SK-N-SH treated with all-trans-retinoic acid at 6 μM for 48 hours (cell line): Measurements from ENCODE around the gene SIX3.

Source experiments
- ATAC-seq: fragments of 200-7000 bp; cut with Tn5 transposase; 3 replicates; pipeline ENCODE4 v1.9.1; 2020; ENCODE audit warnings: mild to moderate bottlenecking, moderate library complexity
- ARNTL ChIP-seq: fragments of 450-650 bp; formaldehyde crosslinking; IDR thresholded peaks from 2 replicates; pipeline ENCODE4 v1.5.0; 2020; ENCODE audit warnings: low read depth, mild to moderate bottlenecking, moderate library complexity, borderline replicate concordance
- BACH2 ChIP-seq: fragments of 250-450 bp; sonication (Bioruptor Pico); IDR thresholded peaks from 2 replicates; pipeline ENCODE4 v1.9.0; 2021; ENCODE audit warnings: mild to moderate bottlenecking, borderline replicate concordance
- CSDC2 ChIP-seq: fragments of 250-450 bp; sonication (Bioruptor Pico); IDR thresholded peaks from 2 replicates; pipeline ENCODE4 v1.5.0; 2020; ENCODE audit warnings: mild to moderate bottlenecking, moderate library complexity
- ESRRG ChIP-seq: fragments of 250-450 bp; sonication (Bioruptor Pico); IDR thresholded peaks from 2 replicates; pipeline ENCODE4 v1.6.1; 2021; ENCODE audit warnings: mild to moderate bottlenecking
- GLIS3 ChIP-seq: fragments of 250-450 bp; sonication (Bioruptor Pico); IDR thresholded peaks from 2 replicates; pipeline ENCODE4 v1.5.0; 2020; ENCODE audit warnings: mild to moderate bottlenecking, moderate library complexity
- ISL1 ChIP-seq: fragments of 250-450 bp; sonication (Bioruptor Pico); IDR thresholded peaks from 2 replicates; pipeline ENCODE4 v2.1.2; 2022; ENCODE audit warnings: mild to moderate bottlenecking, moderate library complexity
- PPARA ChIP-seq: fragments of 250-450 bp; sonication (Bioruptor Pico); IDR thresholded peaks from 2 replicates; pipeline ENCODE4 v1.5.0; 2020; ENCODE audit warnings: mild to moderate bottlenecking, borderline replicate concordance
- RARB ChIP-seq: fragments of 250-450 bp; sonication (Bioruptor Pico); IDR thresholded peaks from 2 replicates; pipeline ENCODE4 v1.8.0; 2021; ENCODE audit warnings: mild to moderate bottlenecking, moderate library complexity
- SNAI2 ChIP-seq: fragments of 250-450 bp; sonication (Bioruptor Pico); IDR thresholded peaks from 2 replicates; pipeline ENCODE4 v1.5.0; 2020; ENCODE audit warnings: mild to moderate bottlenecking, moderate library complexity
- TCF4 ChIP-seq: fragments of 250-450 bp; sonication (Bioruptor Pico); IDR thresholded peaks from 2 replicates; pipeline ENCODE4 v1.8.0; 2021; ENCODE audit warnings: mild to moderate bottlenecking, moderate library complexity, borderline replicate concordance
- TOX ChIP-seq: fragments of 250-450 bp; sonication (Bioruptor Pico); IDR thresholded peaks from 2 replicates; pipeline ENCODE4 v1.8.0; 2021; ENCODE audit warnings: mild to moderate bottlenecking, moderate library complexity, borderline replicate concordance
- ZC3H10 ChIP-seq: fragments of 250-450 bp; sonication (Bioruptor Pico); IDR thresholded peaks from 2 replicates; pipeline ENCODE4 v1.5.1; 2021; ENCODE audit warnings: mild to moderate bottlenecking, moderate library complexity
- ZFP3 ChIP-seq: fragments of 250-450 bp; sonication (Bioruptor Pico); IDR thresholded peaks from 2 replicates; pipeline ENCODE4 v1.5.0; 2020; ENCODE audit warnings: mild to moderate bottlenecking, moderate library complexity
- ZNF565 ChIP-seq: fragments of 450-650 bp; formaldehyde crosslinking; conservative IDR thresholded peaks from 2 replicates; pipeline ENCODE4 v1.5.0; 2020; ENCODE audit warnings: low read depth, mild to moderate bottlenecking, moderate library complexity
- ZNF70 ChIP-seq: fragments of 450-650 bp; formaldehyde crosslinking; IDR thresholded peaks from 2 replicates; pipeline ENCODE4 v1.5.0; 2020; ENCODE audit warnings: mild to moderate bottlenecking, moderate library complexity
- ZNF8 ChIP-seq: fragments of 450-650 bp; formaldehyde crosslinking; IDR thresholded peaks from 2 replicates; pipeline ENCODE4 v1.5.0; 2020; ENCODE audit warnings: mild to moderate bottlenecking, moderate library complexity
- TF ChIP-seq, protein P1 (sequence below): fragments of 250-450 bp; sonication (Bioruptor Pico); IDR thresholded peaks from 2 replicates; pipeline ENCODE4 v1.8.0; 2020; ENCODE audit warnings: mild to moderate bottlenecking, moderate library complexity, borderline replicate concordance
- TF ChIP-seq, protein P2 (sequence below): fragments of 250-450 bp; sonication (Bioruptor Pico); IDR thresholded peaks from 2 replicates; pipeline ENCODE4 v1.5.0; 2020; ENCODE audit warnings: mild to moderate bottlenecking, moderate library complexity
- TF ChIP-seq, protein P3 (sequence below): fragments of 250-450 bp; sonication (Bioruptor Pico); IDR thresholded peaks from 2 replicates; pipeline ENCODE4 v1.8.0; 2021; ENCODE audit warnings: low read depth, mild to moderate bottlenecking, moderate library complexity, borderline replicate concordance
- TF ChIP-seq, protein P4 (sequence below): fragments of 250-450 bp; sonication (Bioruptor Pico); IDR thresholded peaks from 2 replicates; pipeline ENCODE4 v1.5.1; 2021; ENCODE audit warnings: mild to moderate bottlenecking, moderate library complexity
- TF ChIP-seq, protein P5 (sequence below): fragments of 250-450 bp; sonication (Bioruptor Pico); IDR thresholded peaks from 2 replicates; pipeline ENCODE4 v1.5.1; 2020; ENCODE audit warnings: low read depth, mild to moderate bottlenecking, moderate library complexity

Gene SIX3

DNA sequence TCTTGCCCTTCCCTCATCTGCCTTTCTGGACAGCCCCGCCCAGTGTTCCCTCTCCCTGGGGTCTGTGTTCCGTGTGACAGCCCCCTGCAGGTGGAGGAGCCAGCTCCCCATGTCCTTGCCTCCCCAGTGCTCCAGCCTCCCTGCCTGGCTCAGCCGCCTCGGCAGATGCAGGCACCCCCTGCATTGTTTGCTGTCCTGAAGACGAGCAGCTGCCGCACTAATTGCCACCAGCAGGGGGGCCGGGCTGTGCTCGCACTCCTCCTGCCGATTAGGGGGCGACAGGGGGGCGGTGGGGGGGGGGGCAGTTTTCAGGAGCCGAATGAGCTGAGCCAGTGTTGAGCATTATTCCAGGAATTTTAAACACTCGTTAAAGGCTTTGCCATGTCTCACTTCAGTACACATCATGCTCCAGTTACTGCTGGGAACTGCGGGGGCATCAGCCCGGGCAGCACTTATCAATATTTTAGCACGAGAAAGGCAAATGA, 23.3 kb downstream of the SIX3 start:
- no peak for ATAC-seq
- no peak for TF ChIP-seq SNAI2 (CRISPR knock-in tag)
- TF ChIP-seq ESRRG (CRISPR knock-in tag) = no peak
- TF ChIP-seq BACH2 (CRISPR knock-in tag) = no peak
- TF ChIP-seq ZC3H10 (CRISPR knock-in tag) = no peak
- TF ChIP-seq, all 23 proteins: peak for 0

DNA sequence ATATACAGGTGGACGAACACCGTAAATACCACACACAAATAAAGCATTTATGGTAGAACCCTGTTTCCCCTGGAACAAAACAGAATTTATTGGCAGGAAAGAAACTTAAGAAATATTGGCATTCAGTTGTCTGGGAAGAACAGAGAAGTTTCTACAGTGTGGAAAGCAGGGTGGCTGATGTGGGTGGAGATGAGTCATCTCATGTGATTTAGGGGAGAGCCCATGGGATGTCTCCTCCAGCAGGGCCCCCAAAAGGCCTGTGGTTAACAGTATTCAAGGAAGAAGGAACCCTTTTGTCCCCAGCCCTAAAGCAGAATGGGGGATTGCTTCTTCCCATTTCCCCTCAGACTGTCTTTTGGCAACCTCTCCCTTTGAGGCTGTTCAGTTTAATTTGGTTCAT, 24.2 kb downstream of the SIX3 start:
- ATAC-seq = no peak
- TF ChIP-seq, protein P1, sequence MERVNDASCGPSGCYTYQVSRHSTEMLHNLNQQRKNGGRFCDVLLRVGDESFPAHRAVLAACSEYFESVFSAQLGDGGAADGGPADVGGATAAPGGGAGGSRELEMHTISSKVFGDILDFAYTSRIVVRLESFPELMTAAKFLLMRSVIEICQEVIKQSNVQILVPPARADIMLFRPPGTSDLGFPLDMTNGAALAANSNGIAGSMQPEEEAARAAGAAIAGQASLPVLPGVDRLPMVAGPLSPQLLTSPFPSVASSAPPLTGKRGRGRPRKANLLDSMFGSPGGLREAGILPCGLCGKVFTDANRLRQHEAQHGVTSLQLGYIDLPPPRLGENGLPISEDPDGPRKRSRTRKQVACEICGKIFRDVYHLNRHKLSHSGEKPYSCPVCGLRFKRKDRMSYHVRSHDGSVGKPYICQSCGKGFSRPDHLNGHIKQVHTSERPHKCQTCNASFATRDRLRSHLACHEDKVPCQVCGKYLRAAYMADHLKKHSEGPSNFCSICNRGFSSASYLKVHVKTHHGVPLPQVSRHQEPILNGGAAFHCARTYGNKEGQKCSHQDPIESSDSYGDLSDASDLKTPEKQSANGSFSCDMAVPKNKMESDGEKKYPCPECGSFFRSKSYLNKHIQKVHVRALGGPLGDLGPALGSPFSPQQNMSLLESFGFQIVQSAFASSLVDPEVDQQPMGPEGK = no peak
- TF ChIP-seq TOX (CRISPR knock-in tag) = no peak
- TF ChIP-seq RARB = no peak
- TF ChIP-seq, protein P2, sequence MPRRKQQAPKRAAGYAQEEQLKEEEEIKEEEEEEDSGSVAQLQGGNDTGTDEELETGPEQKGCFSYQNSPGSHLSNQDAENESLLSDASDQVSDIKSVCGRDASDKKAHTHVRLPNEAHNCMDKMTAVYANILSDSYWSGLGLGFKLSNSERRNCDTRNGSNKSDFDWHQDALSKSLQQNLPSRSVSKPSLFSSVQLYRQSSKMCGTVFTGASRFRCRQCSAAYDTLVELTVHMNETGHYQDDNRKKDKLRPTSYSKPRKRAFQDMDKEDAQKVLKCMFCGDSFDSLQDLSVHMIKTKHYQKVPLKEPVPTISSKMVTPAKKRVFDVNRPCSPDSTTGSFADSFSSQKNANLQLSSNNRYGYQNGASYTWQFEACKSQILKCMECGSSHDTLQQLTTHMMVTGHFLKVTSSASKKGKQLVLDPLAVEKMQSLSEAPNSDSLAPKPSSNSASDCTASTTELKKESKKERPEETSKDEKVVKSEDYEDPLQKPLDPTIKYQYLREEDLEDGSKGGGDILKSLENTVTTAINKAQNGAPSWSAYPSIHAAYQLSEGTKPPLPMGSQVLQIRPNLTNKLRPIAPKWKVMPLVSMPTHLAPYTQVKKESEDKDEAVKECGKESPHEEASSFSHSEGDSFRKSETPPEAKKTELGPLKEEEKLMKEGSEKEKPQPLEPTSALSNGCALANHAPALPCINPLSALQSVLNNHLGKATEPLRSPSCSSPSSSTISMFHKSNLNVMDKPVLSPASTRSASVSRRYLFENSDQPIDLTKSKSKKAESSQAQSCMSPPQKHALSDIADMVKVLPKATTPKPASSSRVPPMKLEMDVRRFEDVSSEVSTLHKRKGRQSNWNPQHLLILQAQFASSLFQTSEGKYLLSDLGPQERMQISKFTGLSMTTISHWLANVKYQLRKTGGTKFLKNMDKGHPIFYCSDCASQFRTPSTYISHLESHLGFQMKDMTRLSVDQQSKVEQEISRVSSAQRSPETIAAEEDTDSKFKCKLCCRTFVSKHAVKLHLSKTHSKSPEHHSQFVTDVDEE (CRISPR knock-in tag) = no peak

DNA sequence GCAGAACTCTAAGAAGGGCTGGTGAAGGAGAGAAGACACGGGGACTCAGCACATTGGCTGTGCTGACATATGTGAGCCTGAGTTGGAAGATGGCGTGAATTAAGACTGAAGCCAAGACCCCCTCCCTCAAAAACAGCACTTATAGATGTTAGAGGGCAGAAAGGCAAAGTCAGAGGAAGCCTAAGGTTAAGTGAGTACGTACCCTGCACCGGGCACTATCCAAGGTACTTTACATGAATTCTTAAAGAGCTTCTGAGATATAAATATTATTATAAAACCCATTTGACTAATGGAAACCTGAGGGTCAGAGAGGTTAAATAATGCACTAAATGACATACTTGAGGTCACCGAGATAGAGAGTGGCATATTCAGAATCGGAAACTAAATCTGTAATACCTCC, 25.6 kb downstream of the SIX3 start:
- no peak for ATAC-seq
- TF ChIP-seq CSDC2 = no peak
- no peak for TF ChIP-seq ISL1 (CRISPR knock-in tag)
- TF ChIP-seq, all 23 proteins: peak for 0

DNA sequence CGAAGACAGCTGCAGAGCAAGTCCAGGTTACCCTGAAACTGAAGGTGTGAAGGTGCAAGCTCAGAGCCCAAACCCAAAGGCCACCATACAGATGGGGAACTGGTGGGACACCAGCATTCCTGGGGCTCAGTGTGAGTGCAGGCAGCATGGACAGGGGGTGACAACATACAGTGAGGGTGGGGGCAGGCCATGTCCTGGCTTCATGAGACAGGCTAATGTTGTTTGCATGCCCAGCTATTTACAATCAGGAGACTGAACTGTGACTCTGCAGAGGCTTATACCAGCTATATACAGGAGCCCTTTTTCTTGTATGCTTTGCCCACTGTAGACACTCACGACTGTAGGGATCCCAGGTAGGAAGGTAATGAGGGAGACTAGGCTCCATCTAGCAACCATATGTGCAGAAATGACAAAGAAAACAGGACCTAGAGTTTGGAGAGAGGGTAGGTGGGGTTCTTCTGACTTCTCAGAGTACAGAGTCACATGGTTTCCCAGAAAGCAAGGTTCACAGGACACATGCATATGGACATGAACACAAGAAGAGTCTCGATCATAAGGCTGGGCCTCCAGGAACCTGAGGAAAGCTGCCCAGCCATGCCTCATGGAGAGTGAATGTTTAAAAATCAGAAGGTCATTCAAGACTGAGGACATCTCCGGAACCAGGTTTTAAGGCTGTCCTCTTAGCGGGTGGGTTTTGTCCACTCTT, 26.4 kb downstream of the SIX3 start:
- no peak for ATAC-seq
- TF ChIP-seq GLIS3 (CRISPR knock-in tag) (no peak), ZC3H10 (CRISPR knock-in tag) (no peak), BACH2 (CRISPR knock-in tag) (no peak), SNAI2 (CRISPR knock-in tag) (no peak), TCF4 (CRISPR knock-in tag) (no peak), ZFP3 (CRISPR knock-in tag) (no peak), ARNTL (no peak), ISL1 (CRISPR knock-in tag) (no peak), RARB (no peak), ESRRG (CRISPR knock-in tag) (no peak), ZNF70 (CRISPR knock-in tag) (no peak), PPARA (CRISPR knock-in tag) (no peak), ZNF565 (no peak), ZNF8 (CRISPR knock-in tag) (no peak)
- TF ChIP-seq, protein P3, sequence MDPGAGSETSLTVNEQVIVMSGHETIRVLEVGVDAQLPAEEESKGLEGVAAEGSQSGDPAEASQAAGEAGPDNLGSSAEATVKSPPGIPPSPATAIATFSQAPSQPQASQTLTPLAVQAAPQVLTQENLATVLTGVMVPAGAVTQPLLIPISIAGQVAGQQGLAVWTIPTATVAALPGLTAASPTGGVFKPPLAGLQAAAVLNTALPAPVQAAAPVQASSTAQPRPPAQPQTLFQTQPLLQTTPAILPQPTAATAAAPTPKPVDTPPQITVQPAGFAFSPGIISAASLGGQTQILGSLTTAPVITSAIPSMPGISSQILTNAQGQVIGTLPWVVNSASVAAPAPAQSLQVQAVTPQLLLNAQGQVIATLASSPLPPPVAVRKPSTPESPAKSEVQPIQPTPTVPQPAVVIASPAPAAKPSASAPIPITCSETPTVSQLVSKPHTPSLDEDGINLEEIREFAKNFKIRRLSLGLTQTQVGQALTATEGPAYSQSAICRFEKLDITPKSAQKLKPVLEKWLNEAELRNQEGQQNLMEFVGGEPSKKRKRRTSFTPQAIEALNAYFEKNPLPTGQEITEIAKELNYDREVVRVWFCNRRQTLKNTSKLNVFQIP (CRISPR knock-in tag) = no peak
- TF ChIP-seq, protein P1 = no peak
- TF ChIP-seq, protein P4, sequence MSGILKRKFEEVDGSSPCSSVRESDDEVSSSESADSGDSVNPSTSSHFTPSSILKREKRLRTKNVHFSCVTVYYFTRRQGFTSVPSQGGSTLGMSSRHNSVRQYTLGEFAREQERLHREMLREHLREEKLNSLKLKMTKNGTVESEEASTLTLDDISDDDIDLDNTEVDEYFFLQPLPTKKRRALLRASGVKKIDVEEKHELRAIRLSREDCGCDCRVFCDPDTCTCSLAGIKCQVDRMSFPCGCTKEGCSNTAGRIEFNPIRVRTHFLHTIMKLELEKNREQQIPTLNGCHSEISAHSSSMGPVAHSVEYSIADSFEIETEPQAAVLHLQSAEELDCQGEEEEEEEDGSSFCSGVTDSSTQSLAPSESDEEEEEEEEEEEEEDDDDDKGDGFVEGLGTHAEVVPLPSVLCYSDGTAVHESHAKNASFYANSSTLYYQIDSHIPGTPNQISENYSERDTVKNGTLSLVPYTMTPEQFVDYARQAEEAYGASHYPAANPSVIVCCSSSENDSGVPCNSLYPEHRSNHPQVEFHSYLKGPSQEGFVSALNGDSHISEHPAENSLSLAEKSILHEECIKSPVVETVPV (CRISPR knock-in tag) = no peak
- TF ChIP-seq, protein P2 (CRISPR knock-in tag) = no peak
- TF ChIP-seq, protein P5, sequence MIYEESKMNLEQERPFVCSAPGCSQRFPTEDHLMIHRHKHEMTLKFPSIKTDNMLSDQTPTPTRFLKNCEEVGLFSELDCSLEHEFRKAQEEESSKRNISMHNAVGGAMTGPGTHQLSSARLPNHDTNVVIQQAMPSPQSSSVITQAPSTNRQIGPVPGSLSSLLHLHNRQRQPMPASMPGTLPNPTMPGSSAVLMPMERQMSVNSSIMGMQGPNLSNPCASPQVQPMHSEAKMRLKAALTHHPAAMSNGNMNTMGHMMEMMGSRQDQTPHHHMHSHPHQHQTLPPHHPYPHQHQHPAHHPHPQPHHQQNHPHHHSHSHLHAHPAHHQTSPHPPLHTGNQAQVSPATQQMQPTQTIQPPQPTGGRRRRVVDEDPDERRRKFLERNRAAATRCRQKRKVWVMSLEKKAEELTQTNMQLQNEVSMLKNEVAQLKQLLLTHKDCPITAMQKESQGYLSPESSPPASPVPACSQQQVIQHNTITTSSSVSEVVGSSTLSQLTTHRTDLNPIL = no peak
